22Rv1 (cell line): ENCODE data around the gene CLASP1.

Experiments used
- H3K27ac ChIP-seq: fragments of 450-650 bp; 2 replicates; pipeline ENCODE4 v1.5.1; 2017
- ZFX ChIP-seq: fragments of 450-650 bp; IDR thresholded peaks from 2 replicates; pipeline ENCODE4 v1.6.1; 2017; ENCODE audit warnings: antibody characterized with exemption, borderline replicate concordance
- TF ChIP-seq, protein P1 (sequence below): fragments of 450-650 bp; IDR thresholded peaks from 2 replicates; pipeline ENCODE4 v1.5.1; 2017; ENCODE audit warnings: mild to moderate bottlenecking

Gene CLASP1

DNA sequence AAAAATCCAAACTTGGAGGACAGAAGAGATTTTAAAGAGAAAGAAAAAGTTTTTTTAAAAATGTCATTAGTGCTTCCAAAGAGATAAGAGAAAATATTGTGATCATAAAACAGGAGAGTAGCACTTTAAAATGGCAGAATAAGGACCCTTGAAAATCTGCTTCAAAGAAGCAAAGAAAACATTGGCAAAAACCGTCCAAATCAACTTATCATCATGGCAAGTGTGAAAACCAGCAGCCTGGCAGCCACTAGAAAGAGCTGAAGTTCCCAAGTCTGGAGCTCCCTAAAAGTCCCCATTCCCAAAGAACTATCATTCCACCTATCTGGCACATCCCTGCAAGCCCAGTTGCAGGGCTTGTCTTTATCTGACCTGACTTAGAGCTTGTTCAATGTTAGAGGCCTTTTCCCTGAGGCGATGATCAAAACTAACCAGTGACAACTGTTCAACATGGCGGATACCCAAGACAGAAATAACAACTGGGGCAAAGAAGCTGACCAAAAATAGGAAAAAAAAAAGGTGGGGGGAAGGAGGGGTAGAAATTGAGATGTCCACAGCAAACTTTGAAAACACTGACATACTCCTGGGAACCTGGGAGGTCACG is 143.2 kb downstream of the CLASP1 start:
- H3K27ac ChIP-seq = no peak overlapping the region
- TF ChIP-seq, protein P1, sequence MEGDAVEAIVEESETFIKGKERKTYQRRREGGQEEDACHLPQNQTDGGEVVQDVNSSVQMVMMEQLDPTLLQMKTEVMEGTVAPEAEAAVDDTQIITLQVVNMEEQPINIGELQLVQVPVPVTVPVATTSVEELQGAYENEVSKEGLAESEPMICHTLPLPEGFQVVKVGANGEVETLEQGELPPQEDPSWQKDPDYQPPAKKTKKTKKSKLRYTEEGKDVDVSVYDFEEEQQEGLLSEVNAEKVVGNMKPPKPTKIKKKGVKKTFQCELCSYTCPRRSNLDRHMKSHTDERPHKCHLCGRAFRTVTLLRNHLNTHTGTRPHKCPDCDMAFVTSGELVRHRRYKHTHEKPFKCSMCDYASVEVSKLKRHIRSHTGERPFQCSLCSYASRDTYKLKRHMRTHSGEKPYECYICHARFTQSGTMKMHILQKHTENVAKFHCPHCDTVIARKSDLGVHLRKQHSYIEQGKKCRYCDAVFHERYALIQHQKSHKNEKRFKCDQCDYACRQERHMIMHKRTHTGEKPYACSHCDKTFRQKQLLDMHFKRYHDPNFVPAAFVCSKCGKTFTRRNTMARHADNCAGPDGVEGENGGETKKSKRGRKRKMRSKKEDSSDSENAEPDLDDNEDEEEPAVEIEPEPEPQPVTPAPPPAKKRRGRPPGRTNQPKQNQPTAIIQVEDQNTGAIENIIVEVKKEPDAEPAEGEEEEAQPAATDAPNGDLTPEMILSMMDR = no peak
- TF ChIP-seq ZFX = no peak

DNA sequence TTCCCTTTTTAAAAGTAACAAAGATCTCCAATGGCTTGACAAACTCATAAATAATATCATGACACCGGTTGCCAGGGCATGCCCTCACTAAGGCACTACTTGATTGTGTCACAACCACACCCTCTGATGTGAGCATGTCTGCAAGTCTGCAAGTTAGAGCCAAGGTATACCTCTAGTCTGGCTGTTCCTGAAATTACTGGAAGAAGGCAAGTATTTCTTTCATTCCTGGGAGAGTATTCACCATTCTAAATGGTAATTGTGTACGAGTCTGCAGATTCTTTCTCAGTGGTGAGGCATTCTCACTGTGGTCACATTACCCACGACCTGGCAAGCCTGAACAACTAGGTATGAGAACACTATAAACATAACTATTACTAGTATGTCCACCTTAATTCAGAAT is 144.3 kb downstream of the CLASP1 start:
- H3K27ac ChIP-seq = no peak overlapping the region
- TF ChIP-seq ZFX = no peak
- TF ChIP-seq, protein P1 = no peak

DNA sequence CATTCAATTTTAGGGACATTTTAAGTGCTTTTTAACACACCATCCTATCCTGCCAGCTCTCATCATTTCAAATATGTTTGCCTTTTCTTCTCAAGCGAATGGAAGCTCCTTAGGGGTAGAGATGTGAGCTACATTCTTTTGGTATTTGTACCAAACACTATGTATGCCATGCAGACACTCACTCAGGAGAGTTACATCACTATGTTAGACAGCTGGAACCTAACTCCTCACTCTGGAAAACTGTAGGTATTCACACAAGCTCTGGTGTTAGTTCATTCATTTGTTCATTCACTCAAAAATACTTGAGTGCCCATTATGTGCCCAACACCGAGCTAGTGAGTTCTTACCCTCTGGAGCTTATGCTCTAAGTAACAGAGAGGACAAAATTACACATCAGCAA is 144.9 kb downstream of the CLASP1 start:
- TF ChIP-seq ZFX = no peak
- TF ChIP-seq, protein P1 = no peak
- H3K27ac ChIP-seq = no peak overlapping the region

DNA sequence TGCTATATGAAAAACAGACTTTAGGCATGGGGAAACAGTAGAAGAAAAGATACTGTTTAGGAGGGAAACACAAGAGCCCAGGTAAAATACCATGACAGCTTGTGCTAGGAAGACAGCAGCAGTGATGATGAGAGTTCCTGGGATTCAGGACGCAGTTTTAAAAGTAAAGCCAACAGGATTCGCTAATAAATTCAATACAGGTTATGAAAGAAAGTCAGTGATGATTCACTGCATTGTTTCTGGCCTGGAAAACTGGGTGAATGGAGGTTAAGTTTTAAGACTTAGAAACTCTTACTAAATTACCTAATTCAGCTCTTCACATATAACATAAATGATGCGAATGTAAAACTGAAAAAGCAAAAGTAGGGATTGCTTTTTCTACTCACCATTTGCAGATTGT is 146.5 kb downstream of the CLASP1 start:
- TF ChIP-seq, protein P1 = no peak
- no peak for TF ChIP-seq ZFX
- H3K27ac ChIP-seq = no peak overlapping the region

DNA sequence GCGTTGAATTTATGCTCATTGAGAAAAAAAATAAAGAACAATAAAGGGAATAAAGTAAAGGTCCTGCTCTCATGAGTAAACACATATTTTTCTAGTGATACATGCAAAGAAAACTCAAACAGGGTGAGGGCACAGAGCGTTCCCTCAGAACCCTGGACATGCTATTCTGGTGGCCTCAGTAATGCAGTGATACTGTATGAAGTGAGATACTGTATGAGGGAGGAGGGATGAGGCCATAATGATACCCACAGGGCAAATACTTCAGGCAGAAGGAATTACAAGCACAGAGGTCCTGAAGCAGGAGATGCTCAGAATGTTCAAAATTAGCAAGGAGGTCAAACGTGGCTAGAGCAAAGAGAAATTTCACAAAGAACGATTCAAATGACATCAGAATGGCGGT is 147.0 kb downstream of the CLASP1 start:
- TF ChIP-seq, protein P1 = no peak
- no peak for TF ChIP-seq ZFX
- H3K27ac ChIP-seq = no peak overlapping the region

DNA sequence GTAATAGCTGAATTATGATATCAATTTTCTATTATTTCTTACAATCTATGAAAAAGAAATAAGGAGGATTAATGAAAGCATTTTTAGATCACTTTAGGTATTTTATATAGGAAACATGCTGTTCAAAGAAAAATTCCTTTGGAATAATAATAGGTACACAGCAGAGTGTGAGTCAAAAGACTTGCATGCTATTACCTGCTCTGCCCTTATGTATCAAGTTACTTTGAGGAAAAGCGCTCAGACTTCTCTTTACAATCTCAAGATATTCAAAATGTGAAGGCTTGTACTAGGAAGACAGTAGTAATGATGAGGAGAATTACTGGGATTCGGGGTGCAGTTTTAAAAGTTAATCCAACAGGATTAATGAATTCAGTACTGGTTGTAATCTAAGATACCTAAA is 147.7 kb downstream of the CLASP1 start:
- TF ChIP-seq ZFX = no peak
- TF ChIP-seq, protein P1 = no peak
- H3K27ac ChIP-seq = no peak overlapping the region

DNA sequence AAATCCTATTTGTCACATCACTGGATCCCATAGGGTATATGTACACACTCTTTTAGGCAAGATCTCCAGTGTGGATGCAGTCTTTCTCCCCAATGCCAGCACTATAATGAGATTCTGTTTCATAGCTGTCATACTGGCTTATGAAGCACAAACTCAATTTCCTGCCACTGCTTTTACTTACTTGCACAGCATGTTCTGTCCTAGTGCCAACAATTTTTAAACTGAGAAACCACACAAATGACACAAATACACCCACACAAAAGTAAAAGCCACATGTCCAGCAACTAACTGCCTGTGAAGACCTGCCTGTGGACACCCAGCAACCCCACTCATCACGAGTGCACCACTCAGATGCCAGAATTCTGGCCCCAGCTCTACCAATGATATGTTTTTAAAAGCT is 148.2 kb downstream of the CLASP1 start:
- no peak overlapping the region for H3K27ac ChIP-seq
- TF ChIP-seq, protein P1 = no peak
- no peak for TF ChIP-seq ZFX
